Esophagus squamous epithelium (tissue), 4 donors: ENCODE measurements around the gene GK2.

Experiments used
- CTCF ChIP-seq, 6 experiments: fragments of 450-650 bp in 4 of 6; fragments of 200-600 bp in 2 of 6; sonication (generic) in 2 of 6; IDR thresholded peaks; one replicate each; pipeline ENCODE4 v1.5.1; 2016 to 2019; ENCODE audit warnings: antibody characterized with exemption in 6 of 6, mild to moderate bottlenecking in 4 of 6, moderate library complexity in 4 of 6
- POLR2A ChIP-seq, 4 donors: fragments of 450-650 bp; IDR thresholded peaks; one replicate each; pipeline ENCODE4 v1.6.1; 2017; ENCODE audit warnings: antibody characterized with exemption in 4 of 4, mild to moderate bottlenecking in 4 of 4, moderate library complexity in 3 of 4

GRCh38 chr4:79390890-79391289 lies 17.1 kb downstream of the GK2 start:
- TF ChIP-seq CTCF (IDR thresholded peaks at IDR 0.05) (no peak), POLR2A (IDR thresholded peaks at IDR 0.05) (no peak)
